GM12878 (cell line): ENCODE measurements around the gene ZBTB32. TPM values are rescaled to one million over a fixed set of nuclear protein-coding genes. Genes with fewer than 3 reads are reported as not detected.
A peak's percentile ranks its signal among the peaks of the same experiment; 100 is the strongest.

Experiments used
- ATAC-seq: fragments of 200-7000 bp; cut with Tn5 transposase; 3 replicates; pipeline ENCODE4 v1.9.1; 2020; ENCODE audit warnings: mild to moderate bottlenecking, moderate library complexity
- BruUV-seq: library from RNA; stranded (reverse); fragments of 400-500 nt; replicated peaks from 2 replicates; lab custom pipeline; 2021; lab: Mats Ljungman, UMichigan
- CTCF ChIA-PET: fragments of 300-600 bp; sonication (Branson Sonifier 250); formaldehyde crosslinking; extraction: SDS; loops from one replicate; lab custom pipeline; 2021; ENCODE audit warnings: inconsistent platforms; lab: Yijun Ruan, JAX
- POLR2A ChIA-PET: fragments of 350-600 bp; formaldehyde crosslinking; extraction: SDS; loops from one replicate; lab custom pipeline; 2021; ENCODE audit warnings: inconsistent platforms; lab: Charles Lee
- RAD21 ChIA-PET: fragments of 300-600 bp; sonication (Branson Sonifier 250); formaldehyde crosslinking; loops from one replicate; lab custom pipeline; 2023; ENCODE audit warnings: antibody characterized with exemption; ENCODE audit not compliant: unreplicated experiment; lab: Charles Lee
- SMC1A ChIA-PET: fragments of 300-600 bp; sonication (Branson Sonifier 250); formaldehyde crosslinking; loops from one replicate; lab custom pipeline; 2023; ENCODE audit not compliant: unreplicated experiment, uncharacterized antibody; lab: Charles Lee
- DNase-seq: peaks from one replicate; pipeline ENCODE4 v3.0.0-alpha.2; 2011; ENCODE audit warnings: low read depth, low spot score
- FAIRE-seq: peaks from 3 replicates; lab custom pipeline; 2011; peaks lifted over from hg19 to GRCh38; lab: Jason Lieb, UNC
- H2AFZ ChIP-seq: 2 replicates; pipeline ENCODE4 v1.6.0; 2011; ENCODE audit warnings: low read depth, low read length, control low read depth; ENCODE audit not compliant: control insufficient read depth
- H3K27ac ChIP-seq: 2 replicates; pipeline ENCODE4 v1.5.1; 2011; ENCODE audit warnings: control low read depth; ENCODE audit not compliant: control insufficient read depth, insufficient read depth
- H3K27me3 ChIP-seq, 2 experiments: replicated peaks in 1 of 2; 2 replicates each; pipeline versions ENCODE4 v1.6.0 to v1.6.1; 2011; ENCODE audit warnings: low read length in 1 of 2; ENCODE audit not compliant: control insufficient read depth in 2 of 2, insufficient read depth in 2 of 2
- H3K36me3 ChIP-seq, 2 experiments: 2 replicates each; pipeline ENCODE4 v1.5.1; 2011; ENCODE audit warnings: low read length in 1 of 2; ENCODE audit not compliant: control insufficient read depth in 2 of 2, insufficient read depth in 2 of 2
- H3K4me1 ChIP-seq: 2 replicates; pipeline ENCODE4 v1.6.1; 2011; ENCODE audit warnings: mild to moderate bottlenecking, low read length, moderate library complexity, mixed read lengths; ENCODE audit not compliant: control insufficient read depth, insufficient read depth
- H3K4me2 ChIP-seq: 2 replicates; pipeline ENCODE4 v1.6.0; 2011; ENCODE audit warnings: control low read depth; ENCODE audit not compliant: control insufficient read depth, insufficient read depth
- H3K4me3 ChIP-seq: fragments of 200-600 bp; sonication (generic); 2 replicates; pipeline ENCODE4 v1.5.1; 2016
- H3K79me2 ChIP-seq: 2 replicates; pipeline ENCODE4 v1.6.0; 2011; ENCODE audit warnings: low read length; ENCODE audit not compliant: control insufficient read depth, insufficient read depth
- H3K9ac ChIP-seq: 2 replicates; pipeline ENCODE4 v1.8.0; 2011; ENCODE audit warnings: low read length, control low read depth, mixed read lengths; ENCODE audit not compliant: control insufficient read depth, insufficient read depth
- H3K9me3 ChIP-seq: replicated peaks from 3 replicates; pipeline ENCODE4 v1.5.1; 2011; ENCODE audit warnings: mild to moderate bottlenecking, low read length; ENCODE audit not compliant: control insufficient read depth, insufficient read depth
- H4K20me1 ChIP-seq: 2 replicates; pipeline ENCODE4 v1.6.0; 2011; ENCODE audit not compliant: control insufficient read depth, insufficient read depth
- CBX3 ChIP-seq: fragments of 200-600 bp; sonication (generic); IDR thresholded peaks from 2 replicates; pipeline ENCODE4 v1.6.1; 2016; ENCODE audit warnings: low read depth, borderline replicate concordance
- MXI1 ChIP-seq: fragments of 150-350 bp; IDR thresholded peaks from 2 replicates; pipeline ENCODE4 v1.6.1; 2011; ENCODE audit warnings: low read depth, mild to moderate bottlenecking, inconsistent platforms, low read length, improper control_type of control experiment
- MYB ChIP-seq: fragments of 150-350 bp; IDR thresholded peaks from 2 replicates; pipeline ENCODE4 v1.6.1; 2014; ENCODE audit warnings: mild to moderate bottlenecking, low read depth, low read length, borderline replicate concordance
- POLR2AphosphoS5 ChIP-seq: IDR thresholded peaks from 2 replicates; pipeline ENCODE4 v1.6.1; 2011; ENCODE audit warnings: mild to moderate bottlenecking, low read length, inconsistent platforms
- SMC3 ChIP-seq: IDR thresholded peaks from 2 replicates; pipeline ENCODE4 v1.6.1; 2011; ENCODE audit warnings: low read length, improper control_type of control experiment, borderline replicate concordance
- WGBS: methylation state at CpG from one replicate; pipeline ENCODE4 v1.1.6; 2016; ENCODE audit warnings: low lambda C conversion rate; ENCODE audit not compliant: insufficient replicate concordance, insufficient coverage; ENCODE audit errors: missing lambda C conversion rate; 5-methylcytosine and 5-hydroxymethylcytosine counted together
- in situ Hi-C: fragments of 300-500 bp; cut with MboI; formaldehyde crosslinking; loops from 9 replicates; pipeline ENCODE4 v1.14.3; 2018; ENCODE audit warnings: mixed read lengths
- intact Hi-C: fragments of 100-400 bp; cut with micrococcal nuclease; formaldehyde crosslinking; loops from one replicate; pipeline ENCODE4 v1.14.2; 2022; ENCODE audit not compliant: unreplicated experiment
- polyA plus RNA-seq, 11 experiments: library from polyadenylated mRNA; depleted of rRNA in 4 of 11; unstranded in 6 of 11; stranded (reverse) in 5 of 11; fragments of >200 nt; fragmentation: Nextera tagmentation in 4 of 11; fragmentation: Illumina TruSeq in 1 of 11; extraction: Ambion mirVana in 4 of 11; extraction: Trizol in 1 of 11; gene quantifications; 1 replicate in 1 of 11; 2 replicates in 10 of 11; pipeline versions ENCODE4 v1.2.1 to v1.2.3, GENCODE V29; 2011 to 2016; ENCODE audit warnings: inconsistent platforms in 2 of 11, missing spikeins in 2 of 11, low read depth in 1 of 11
- total RNA-seq, 4 experiments: library from RNA; depleted of rRNA in 3 of 4; stranded (reverse); fragments of >200 nt in 3 of 4; fragmentation: Illumina TruSeq in 1 of 4; extraction: Trizol in 1 of 4; gene quantifications; 2 replicates each; pipeline versions ENCODE4 v1.2.1 to v1.2.3, GENCODE V29; 2013 to 2021

Gene ZBTB32
- total and polyA plus RNA-seq, 10 of the 15 experiments (the other 5 are each of a cell fraction or from before 2014, with no cell fraction given) = 1.0 to 46.7 (median 16.0) TPM

- TF ChIP-seq SMC3 = peak; percentile 25; the same call in 1 of the 2 replicates
- no peak for TF ChIP-seq MXI1
- TF ChIP-seq CBX3 = no peak
Measured at GRCh38 chr19:35714601-35715354, 10.4 kb downstream of the ZBTB32 start (continued).

- Histone ChIP-seq H3K9me3 (no peaks in the 10 kb centered on the region), H3K27ac (peak overlapping the region; percentile 95), H3K4me2 (peak overlapping the region; percentile 99), H4K20me1 (no peaks in the 10 kb centered on the region), H2AFZ (no peak overlapping the region), H3K79me2 (peaks cover 68% of the 10 kb centered on the region), H3K36me3 (no peaks in the 10 kb centered on the region; a peak in 1 of 4 replicates), H3K27me3 (no peaks in the 10 kb centered on the region), H3K9ac (peak overlapping the region; percentile 77), H3K4me3 (peak overlapping the region; percentile 82), H3K4me1 (peaks cover 48% of the 10 kb centered on the region)
- DNase-seq = no peak
- ChIA-PET RAD21 (interaction anchor here (1.1 to 6.3 kb wide), 3 partner anchors 16 to 27 kb away, joined by 4 to 430 read pairs (median 13); partner anchors contain the start of genes IGFLR1 and ZBTB32), CTCF (interaction anchor here (2.7 to 7.3 kb wide), 4 partner anchors 14 to 167 kb away, joined by 10 to 271 read pairs (median 46); partner anchors contain the start of genes PSENEN and U2AF1L4), POLR2A (interaction anchor here (2.2 to 12.1 kb wide), 3 partner anchors 16 to 216 kb away, joined by 11 to 516 read pairs (median 91); partner anchors contain the start of genes IGFLR1, PSENEN, U2AF1L4 and ZBTB32), SMC1A (interaction anchor here (1.1 to 6.3 kb wide), 2 partner anchors 17 to 30 kb away, joined by 3 to 375 read pairs; partner anchors contain the start of genes PSENEN and ZBTB32)
- intact Hi-C loops (no loop called here), in situ Hi-C loops (no loop called here)
- BruUV-seq = no TSS peak
- no peak for TF ChIP-seq MYB
- TF ChIP-seq POLR2AphosphoS5 = peak; percentile 63; the same call in 1 of the 2 replicates
- ATAC-seq = no peak
- WGBS = 20% methylated on average over 7 of the region's 7 CpGs
- no peak for FAIRE-seq
Measured at GRCh38 chr19:35715355-35715809, 11.0 kb downstream of the ZBTB32 start.
